Mesenchymal stem cell (in vitro differentiated cells and primary cell): ENCODE results near the gene ISOC2.
"Not testable (repeated sequence)": the region's sequence is repeated elsewhere in the genome, so short reads cannot be mapped to it uniquely, and the experiment has no call there.

Source experiments
- DNase-seq: peaks from one replicate; pipeline ENCODE4 v3.0.0-alpha.2; 2013
- H2AFZ ChIP-seq: one replicate; pipeline ENCODE4 v1.6.1; 2013; ENCODE audit warnings: low read depth, mild to moderate bottlenecking, control low read depth, inconsistent platforms, low read length, moderate library complexity
- H2AK5ac ChIP-seq: 2 replicates; pipeline ENCODE4 v1.6.1; 2013; ENCODE audit warnings: low read length, moderate library complexity, mild to moderate bottlenecking, inconsistent platforms; ENCODE audit not compliant: severe bottlenecking
- H2BK120ac ChIP-seq: one replicate; pipeline ENCODE4 v1.6.1; 2013; ENCODE audit warnings: low read depth, mild to moderate bottlenecking, inconsistent platforms, low read length, moderate library complexity
- H2BK12ac ChIP-seq, 2 experiments: one replicate each; pipeline ENCODE4 v1.6.1; 2013; ENCODE audit warnings: inconsistent platforms in 2 of 2, low read length in 2 of 2, mild to moderate bottlenecking in 2 of 2, moderate library complexity in 2 of 2, control low read depth in 1 of 2
- H2BK15ac ChIP-seq: one replicate; pipeline ENCODE4 v1.6.1; 2013; ENCODE audit warnings: mild to moderate bottlenecking, low read depth, inconsistent platforms; ENCODE audit not compliant: poor library complexity, severe bottlenecking
- H2BK5ac ChIP-seq: 2 replicates; pipeline ENCODE4 v1.6.1; 2013; ENCODE audit warnings: low read depth, mild to moderate bottlenecking, low read length, control low read depth, inconsistent platforms; ENCODE audit not compliant: poor library complexity, severe bottlenecking
- H3K14ac ChIP-seq, 2 experiments: one replicate each; pipeline ENCODE4 v1.6.1; 2013; ENCODE audit warnings: inconsistent platforms in 2 of 2, low read length in 2 of 2, control low read depth in 1 of 2, mild to moderate bottlenecking in 1 of 2, moderate library complexity in 1 of 2
- H3K18ac ChIP-seq, 2 experiments: one replicate each; pipeline ENCODE4 v1.6.1; 2013; ENCODE audit warnings: inconsistent platforms in 2 of 2, low read length in 2 of 2, control low read depth in 1 of 2, low read depth in 1 of 2, mild to moderate bottlenecking in 1 of 2
- H3K23ac ChIP-seq, 2 experiments: one replicate each; pipeline ENCODE4 v1.6.1; 2013; ENCODE audit warnings: inconsistent platforms in 2 of 2, low read length in 2 of 2, mild to moderate bottlenecking in 2 of 2, moderate library complexity in 2 of 2, control low read depth in 1 of 2
- H3K27ac ChIP-seq: 2 replicates; pipeline ENCODE4 v1.5.1; 2013; ENCODE audit warnings: mild to moderate bottlenecking, moderate library complexity, low read length, control low read depth, inconsistent platforms; ENCODE audit not compliant: poor library complexity, severe bottlenecking
- H3K27me3 ChIP-seq, 2 experiments: 2 replicates each; pipeline versions ENCODE4 v1.6.1 to v1.7.0; 2013; ENCODE audit warnings: low read length in 2 of 2, mild to moderate bottlenecking in 2 of 2, moderate library complexity in 2 of 2, control low read depth in 1 of 2, inconsistent platforms in 1 of 2; ENCODE audit not compliant: control insufficient read depth in 1 of 2, insufficient read depth in 1 of 2
- H3K36me3 ChIP-seq, 2 experiments: 2 replicates each; pipeline versions ENCODE4 v1.6.1 to v1.7.0; 2013; ENCODE audit warnings: low read length in 2 of 2, control low read depth in 1 of 2, inconsistent platforms in 1 of 2, low read depth in 1 of 2, mild to moderate bottlenecking in 1 of 2; ENCODE audit not compliant: insufficient read depth in 2 of 2, control insufficient read depth in 1 of 2
- H3K4ac ChIP-seq, 2 experiments: one replicate each; pipeline ENCODE4 v1.6.1; 2013; ENCODE audit warnings: inconsistent platforms in 2 of 2, low read length in 2 of 2, mild to moderate bottlenecking in 2 of 2, moderate library complexity in 2 of 2, control low read depth in 1 of 2, low read depth in 1 of 2
- H3K4me1 ChIP-seq: 2 replicates; pipeline ENCODE4 v1.6.1; 2013; ENCODE audit warnings: low read depth, low read length, control low read depth; ENCODE audit not compliant: control insufficient read depth, insufficient read depth
- H3K4me2 ChIP-seq: 2 replicates; pipeline ENCODE4 v1.6.1; 2013; ENCODE audit warnings: low read length, mild to moderate bottlenecking, inconsistent platforms; ENCODE audit not compliant: poor library complexity, severe bottlenecking
- H3K4me3 ChIP-seq, 2 experiments: 2 replicates each; pipeline versions ENCODE4 v1.5.1 to v1.7.0; 2013; ENCODE audit warnings: low read length in 2 of 2, mild to moderate bottlenecking in 2 of 2, control low read depth in 1 of 2, low read depth in 1 of 2; ENCODE audit not compliant: insufficient read depth in 1 of 2
- H3K79me1 ChIP-seq: replicated peaks from 2 replicates; pipeline ENCODE4 v1.6.1; 2013; ENCODE audit warnings: mild to moderate bottlenecking, control low read depth, low read length, inconsistent platforms; ENCODE audit not compliant: poor library complexity, severe bottlenecking
- H3K9ac ChIP-seq: 2 replicates; pipeline ENCODE4 v1.7.0; 2013; ENCODE audit warnings: mild to moderate bottlenecking, low read length, moderate library complexity
- H3K9me3 ChIP-seq: 2 replicates; pipeline ENCODE4 v1.7.0; 2013; ENCODE audit warnings: mild to moderate bottlenecking, low read length; ENCODE audit not compliant: control insufficient read depth
- H4K8ac ChIP-seq: one replicate; pipeline ENCODE4 v1.6.1; 2013; ENCODE audit warnings: inconsistent platforms, mild to moderate bottlenecking, low read length, moderate library complexity
- H4K91ac ChIP-seq: one replicate; pipeline ENCODE4 v1.6.1; 2013; ENCODE audit warnings: mild to moderate bottlenecking, low read length, inconsistent platforms
- WGBS: methylation state at CpG from one replicate; pipeline ENCODE4 v1.1.7; 2013; ENCODE audit warnings: mixed read lengths; 5-methylcytosine and 5-hydroxymethylcytosine counted together

The ISOC2 gene

DNA sequence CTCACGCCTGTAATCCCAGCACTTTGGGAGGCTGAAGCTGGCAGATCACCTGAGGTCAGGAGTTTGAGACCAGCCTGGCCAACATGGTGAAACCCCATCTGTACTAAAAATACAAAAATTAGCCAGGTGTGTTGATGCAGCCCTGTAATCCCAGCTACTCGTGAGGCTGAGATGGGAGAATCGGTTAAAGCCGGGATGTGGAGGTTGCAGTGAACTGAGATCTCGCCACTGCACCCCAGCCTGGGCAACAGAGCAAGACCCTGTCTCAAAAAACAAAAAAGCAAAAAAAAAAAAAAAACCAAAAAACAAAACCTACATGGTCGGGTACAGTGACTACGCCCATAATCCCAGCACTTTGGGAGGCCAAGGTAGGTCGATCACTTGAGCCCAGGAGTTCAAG is 52.3 kb downstream of the ISOC2 start:
- H3K27ac ChIP-seq, H2BK15ac ChIP-seq, H2BK5ac ChIP-seq, DNase-seq, H3K9me3 ChIP-seq, H2BK120ac ChIP-seq, H2AK5ac ChIP-seq, H3K14ac ChIP-seq, H4K91ac ChIP-seq, H3K18ac ChIP-seq, H2BK12ac ChIP-seq, H3K23ac ChIP-seq, H3K4me2 ChIP-seq, H3K4me3 ChIP-seq, H3K79me1 ChIP-seq, H2AFZ ChIP-seq, H3K27me3 ChIP-seq, H3K9ac ChIP-seq, H4K8ac ChIP-seq, H3K4ac ChIP-seq: not testable (repeated sequence)
- Histone ChIP-seq H3K4me1 (peaks cover 16% of the 10 kb centered on the region), H3K36me3 (peaks cover 20 to 21% of the 10 kb centered on the region in 2 experiments)
- WGBS: 98% methylated on average over 8 of the region's 8 CpGs

DNA sequence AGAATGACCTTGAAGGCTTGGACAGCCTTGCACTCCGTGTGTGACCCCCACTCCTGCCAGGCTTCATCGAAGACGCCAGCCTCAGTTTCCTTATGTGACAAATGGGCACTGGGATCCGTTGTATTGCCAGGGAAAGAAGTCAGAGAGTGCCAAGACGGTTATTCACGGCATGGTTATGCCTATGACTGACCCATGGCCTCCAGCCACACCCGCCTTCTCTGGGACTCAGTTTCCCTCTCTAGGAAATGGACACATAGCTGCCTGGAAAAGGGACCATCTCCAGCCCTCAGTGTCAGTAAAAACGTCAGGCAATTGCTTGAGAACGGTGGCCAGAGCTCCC is 52.9 kb downstream of the ISOC2 start:
- peak overlapping the region in 1 of 2 experiments; percentile 68 for H3K14ac ChIP-seq
- no peak for DNase-seq
- peak overlapping the region; percentile 59 for H3K4me2 ChIP-seq
- H2BK5ac ChIP-seq: no peak overlapping the region
- WGBS: 80% methylated on average over 9 of the region's 9 CpGs
- H2AK5ac ChIP-seq: peak overlapping the region; percentile 38
- H3K9ac ChIP-seq: peak overlapping the region; percentile 95
- H3K18ac ChIP-seq: peak overlapping the region; percentile 93 to 98
- no peaks in the 10 kb centered on the region for H3K27me3 ChIP-seq
- H2BK12ac ChIP-seq: peak overlapping the region; percentile 1 to 23
- peak overlapping the region; percentile 99 for H4K91ac ChIP-seq
- H3K23ac ChIP-seq: no peak overlapping the region
- H2AFZ ChIP-seq: peak overlapping the region; percentile 72
- H3K4ac ChIP-seq: peak overlapping the region; percentile 69 to 80
- no peak overlapping the region for H2BK15ac ChIP-seq
- H3K4me3 ChIP-seq: peak overlapping the region; percentile 9 to 80
- peak overlapping the region; percentile 100 for H4K8ac ChIP-seq
- H3K9me3 ChIP-seq: no peaks in the 10 kb centered on the region
- H3K4me1 ChIP-seq: peaks cover 16% of the 10 kb centered on the region
- no peak overlapping the region for H2BK120ac ChIP-seq
- H3K79me1 ChIP-seq: no peaks in the 10 kb centered on the region
- H3K27ac ChIP-seq: peak overlapping the region; percentile 91
- peaks cover 23 to 26% of the 10 kb centered on the region in 2 experiments for H3K36me3 ChIP-seq

DNA sequence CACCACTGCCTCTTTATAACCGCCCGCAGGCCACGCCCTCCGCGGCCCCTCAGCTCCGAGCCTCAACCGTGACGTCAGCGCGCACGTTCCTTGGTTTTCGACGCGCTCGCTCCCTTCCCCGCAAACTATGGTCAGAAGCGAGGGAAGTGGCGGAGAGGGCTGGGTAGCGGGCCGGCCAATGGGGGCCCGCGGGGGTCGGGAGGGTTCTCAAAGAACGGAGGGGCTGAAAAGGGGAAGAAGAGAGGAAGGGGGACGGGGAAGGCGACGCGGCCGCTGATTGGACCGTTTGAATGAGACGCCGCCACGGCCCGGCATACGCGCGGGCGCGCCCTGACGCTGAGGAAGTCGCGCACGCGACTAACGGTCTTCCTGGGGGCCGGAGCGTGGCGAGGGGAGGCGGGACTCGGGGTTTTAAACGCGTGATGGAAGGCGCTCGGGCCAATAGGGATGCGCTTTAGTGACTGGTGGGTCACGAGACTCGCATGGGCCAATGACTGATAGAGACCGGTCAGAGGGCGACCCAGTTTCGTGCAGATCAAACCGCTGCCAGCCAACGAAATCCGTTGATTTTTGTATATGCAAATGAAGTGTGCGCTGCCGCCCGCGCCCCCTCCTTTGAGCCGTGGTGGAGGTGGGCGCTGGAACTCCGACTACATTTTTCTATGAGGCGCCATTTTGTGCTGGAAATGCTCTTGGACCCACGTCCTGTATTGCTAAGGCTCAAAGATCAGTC is 53.5 kb downstream of the ISOC2 start:
- Histone ChIP-seq H3K9me3 (no peaks in the 10 kb centered on the region), H2AK5ac (peak overlapping the region; percentile 38), H3K4me2 (peak overlapping the region; percentile 85), H3K27me3 (no peaks in the 10 kb centered on the region), H3K36me3 (peaks cover 23 to 31% of the 10 kb centered on the region in 2 experiments), H3K14ac (peak overlapping the region in 1 of 2 experiments; percentile 68), H4K8ac (peak overlapping the region; percentile 100), H3K23ac (no peak overlapping the region), H2AFZ (peak overlapping the region; percentile 72), H2BK15ac (peak overlapping the region; percentile 66), H3K79me1 (peaks cover under 1% of the 10 kb centered on the region), H3K4ac (peak overlapping the region; percentile 69 to 80), H4K91ac (peak overlapping the region; percentile 99), H3K4me1 (peaks cover 18% of the 10 kb centered on the region), H3K27ac (peak overlapping the region; percentile 96), H3K4me3 (peak overlapping the region; percentile 83 to 90), H3K18ac (peak overlapping the region; percentile 93 to 98), H2BK12ac (peak overlapping the region in 1 of 2 experiments; percentile 23), H3K9ac (peak overlapping the region; percentile 95), H2BK120ac (peak overlapping the region; percentile 93), H2BK5ac (peak overlapping the region; percentile 96)
- peak; percentile 100 for DNase-seq
- WGBS: under 1% methylated on average over 72 of the region's 72 CpGs

DNA sequence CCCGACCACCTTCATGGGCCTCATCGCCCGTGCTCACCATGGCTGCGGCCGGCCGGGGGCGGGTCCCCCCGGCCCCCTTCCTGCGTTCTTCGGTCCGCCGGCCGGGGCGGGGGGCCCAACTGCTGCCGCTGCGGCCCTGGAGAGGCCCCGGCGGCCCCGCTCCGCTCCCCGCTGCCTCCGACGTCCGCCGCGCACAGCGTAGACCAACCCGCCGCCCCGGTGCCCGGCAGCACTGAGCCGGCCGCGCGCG is 54.0 kb downstream of the ISOC2 start, which contains the start of gene UBE2S:
Gene UBE2S (minus strand): TSS at position 239 of the 250 bp plus-strand sequence. CDS start 199 bp downstream, at position 40.
- H3K4me3 ChIP-seq: peak within 1 kb of the TSS; percentile 83 to 90
- not testable (repeated sequence) for H3K27me3 ChIP-seq, H3K79me1 ChIP-seq, H3K9me3 ChIP-seq, DNase-seq
- peaks cover 28 to 36% of the 10 kb centered on the region in 2 experiments for H3K36me3 ChIP-seq
- peak within 1 kb of the TSS; percentile 99 for H4K91ac ChIP-seq
- WGBS: under 1% methylated on average over 34 of the region's 36 CpGs
- peak within 1 kb of the TSS; percentile 96 for H3K27ac ChIP-seq
- H2BK15ac ChIP-seq: peak within 1 kb of the TSS; percentile 66
- H2BK120ac ChIP-seq: peak within 1 kb of the TSS; percentile 93
- peak within 1 kb of the TSS; percentile 69 to 80 for H3K4ac ChIP-seq
- peak within 1 kb of the TSS; percentile 93 to 98 for H3K18ac ChIP-seq
- H2AK5ac ChIP-seq: peak within 1 kb of the TSS; percentile 38
- H3K4me2 ChIP-seq: peak within 1 kb of the TSS; percentile 85
- H2AFZ ChIP-seq: peak within 1 kb of the TSS; percentile 72
- peak within 1 kb of the TSS; percentile 95 for H3K9ac ChIP-seq
- peak within 1 kb of the TSS; percentile 96 for H2BK5ac ChIP-seq
- peak within 1 kb of the TSS in 1 of 2 experiments; percentile 85 for H3K23ac ChIP-seq
- peak within 1 kb of the TSS; percentile 100 for H4K8ac ChIP-seq
- H2BK12ac ChIP-seq: peak within 1 kb of the TSS; percentile 1 to 23
- H3K4me1 ChIP-seq: peaks cover 19% of the 10 kb centered on the region
- peak within 1 kb of the TSS in 1 of 2 experiments; percentile 68 for H3K14ac ChIP-seq
